CD8-positive, alpha-beta memory T cell (primary cell): ENCODE results near the gene CHST15. TPM values are rescaled to one million over a fixed set of nuclear protein-coding genes. Genes with fewer than 3 reads are reported as not detected.
A peak's percentile ranks its signal among the peaks of the same experiment; 100 is the strongest.
"Not testable (repeated sequence)": the region's sequence is repeated elsewhere in the genome, so short reads cannot be mapped to it uniquely, and the experiment has no call there.

Experiments
- CTCF ChIA-PET: fragments of 350-600 bp; sonication (Branson Sonifier 250); formaldehyde crosslinking; loops from one replicate; lab custom pipeline; 2021; ENCODE audit warnings: antibody characterized with exemption; lab: Charles Lee
- POLR2A ChIA-PET: fragments of 350-600 bp; sonication (Branson Sonifier 250); formaldehyde crosslinking; loops from one replicate; lab custom pipeline; 2021; ENCODE audit warnings: antibody characterized with exemption; lab: Charles Lee
- DNase-seq, 5 donors: peaks; one replicate each; pipeline versions ENCODE4 v3.0.0 to v3.0.0-alpha.2; 2020 to 2022; ENCODE audit warnings: mixed read lengths in 1 of 5
- H3K27ac ChIP-seq: one replicate; pipeline ENCODE4 v1.7.0; 2013; ENCODE audit warnings: low read depth, mild to moderate bottlenecking, low read length, moderate library complexity
- H3K27me3 ChIP-seq: 2 replicates; pipeline ENCODE4 v1.7.0; 2013; ENCODE audit warnings: low read length, mild to moderate bottlenecking; ENCODE audit not compliant: insufficient read depth, poor library complexity, severe bottlenecking
- H3K36me3 ChIP-seq: 2 replicates; pipeline ENCODE4 v1.7.0; 2013; ENCODE audit warnings: mild to moderate bottlenecking, low read length, moderate library complexity; ENCODE audit not compliant: insufficient read depth
- H3K4me1 ChIP-seq: 2 replicates; pipeline ENCODE4 v1.7.0; 2013; ENCODE audit warnings: mild to moderate bottlenecking, low read length, moderate library complexity; ENCODE audit not compliant: insufficient read depth
- H3K4me3 ChIP-seq: 2 replicates; pipeline ENCODE4 v1.7.0; 2013; ENCODE audit warnings: mild to moderate bottlenecking, low read length
- H3K9me3 ChIP-seq: 2 replicates; pipeline ENCODE4 v1.7.0; 2013; ENCODE audit warnings: mild to moderate bottlenecking, low read length
- H3K27ac Mint-ChIP-seq, 8 donors: one replicate each; pipeline ENCODE4 v1.8.0; 2020 to 2021; ENCODE audit warnings: mixed read lengths in 8 of 8, mild to moderate bottlenecking in 6 of 8, inconsistent platforms in 3 of 8, moderate library complexity in 3 of 8
- H3K27me3 Mint-ChIP-seq, 2 donors: one replicate each; pipeline ENCODE4 v1.8.0; 2020 to 2021; ENCODE audit warnings: mixed read lengths in 2 of 2, mild to moderate bottlenecking in 1 of 2, moderate library complexity in 1 of 2
- H3K36me3 Mint-ChIP-seq, 3 donors: one replicate each; pipeline ENCODE4 v1.8.0; 2020 to 2021; ENCODE audit warnings: mixed read lengths in 3 of 3, inconsistent platforms in 1 of 3, mild to moderate bottlenecking in 1 of 3
- H3K4me1 Mint-ChIP-seq, 3 donors: one replicate each; pipeline ENCODE4 v1.8.0; 2020 to 2021; ENCODE audit warnings: mixed read lengths in 3 of 3, inconsistent platforms in 1 of 3, mild to moderate bottlenecking in 1 of 3
- H3K4me3 Mint-ChIP-seq, 7 donors: one replicate each; pipeline ENCODE4 v1.8.0; 2020 to 2021; ENCODE audit warnings: mixed read lengths in 7 of 7, mild to moderate bottlenecking in 6 of 7, moderate library complexity in 4 of 7, inconsistent platforms in 2 of 7
- H3K9me3 Mint-ChIP-seq, 5 donors: one replicate each; pipeline ENCODE4 v1.8.0; 2020 to 2022; ENCODE audit warnings: mixed read lengths in 5 of 5, mild to moderate bottlenecking in 3 of 5, moderate library complexity in 2 of 5, inconsistent platforms in 1 of 5
- polyA plus RNA-seq: library from polyadenylated mRNA; unstranded; fragments of 300-500 nt; fragmentation: Illumina TruSeq; gene quantifications from one replicate; pipeline ENCODE4 v1.2.3, GENCODE V29; 2021
- total RNA-seq, 2 experiments: library from RNA; stranded (reverse); gene quantifications; one replicate each; pipeline ENCODE4 v1.2.3, GENCODE V29; 2021

The CHST15 gene
- total and polyA plus RNA-seq, 3 experiments from 2014 or later = 0.18 to 0.24 TPM; not detected in 1

GRCh38 chr10:124036746-124037145 lies 56.7 kb downstream of the CHST15 start:
- no peak overlapping the region for H3K27ac Mint-ChIP-seq

GRCh38 chr10:124035928-124036558 lies 57.4 kb downstream of the CHST15 start:
- POLR2A ChIA-PET = no interaction called here
- Histone ChIP-seq H3K27me3 (no peaks in the 10 kb centered on the region), H3K9me3 (no peaks in the 10 kb centered on the region), H3K4me1 (peaks cover 7% of the 10 kb centered on the region), H3K27ac (no peak overlapping the region), H3K36me3 (no peaks in the 10 kb centered on the region), H3K4me3 (no peak overlapping the region)
- peaks cover 0 to 16% of the 10 kb centered on the region in 2 donors for H3K27me3 Mint-ChIP-seq
- H3K4me3 Mint-ChIP-seq = no peak overlapping the region
- H3K4me1 Mint-ChIP-seq = peaks cover 0 to 7% (median 3%) of the 10 kb centered on the region in 3 donors
- CTCF ChIA-PET = no interaction called here
- H3K36me3 Mint-ChIP-seq = no peaks in the 10 kb centered on the region
- no peak overlapping the region for H3K27ac Mint-ChIP-seq
- H3K9me3 Mint-ChIP-seq = no peaks in the 10 kb centered on the region
- DNase-seq = peak in 1 of 5 donors; percentile 5

More at GRCh38 chr10:124036746-124037145, 56.7 kb downstream of the CHST15 start:
- Mint-ChIP-seq H3K4me3 (no peak overlapping the region), H3K36me3 (no peaks in the 10 kb centered on the region), H3K9me3 (no peaks in the 10 kb centered on the region), H3K27me3 (peaks cover 0 to 16% of the 10 kb centered on the region in 2 donors), H3K4me1 (peaks cover 0 to 7% (median 3%) of the 10 kb centered on the region in 3 donors)
- POLR2A ChIA-PET = no interaction called here
- Histone ChIP-seq H3K27me3 (no peaks in the 10 kb centered on the region), H3K4me1 (peaks cover 7% of the 10 kb centered on the region), H3K4me3 (no peak overlapping the region), H3K9me3 (no peaks in the 10 kb centered on the region), H3K36me3 (no peaks in the 10 kb centered on the region), H3K27ac (no peak overlapping the region)
- CTCF ChIA-PET = no interaction called here
- no peak for DNase-seq

GRCh38 chr10:124035306-124035927 lies 58.0 kb downstream of the CHST15 start:
- no peak overlapping the region for H3K4me3 ChIP-seq
- H3K4me3 Mint-ChIP-seq = no peak overlapping the region

GRCh38 chr10:124034576-124035305 lies 58.7 kb downstream of the CHST15 start:
- CTCF ChIA-PET, H3K4me1 Mint-ChIP-seq, POLR2A ChIA-PET, H3K4me3 ChIP-seq, H3K27ac ChIP-seq, H3K27me3 ChIP-seq, H3K9me3 Mint-ChIP-seq, H3K36me3 ChIP-seq, H3K9me3 ChIP-seq, H3K36me3 Mint-ChIP-seq, H3K4me1 ChIP-seq, H3K4me3 Mint-ChIP-seq, DNase-seq, H3K27ac Mint-ChIP-seq: not testable (repeated sequence)
- H3K27me3 Mint-ChIP-seq = peaks cover 2 to 20% of the 10 kb centered on the region in 2 donors

More at GRCh38 chr10:124035306-124035927, 58.0 kb downstream of the CHST15 start:
- H3K36me3 Mint-ChIP-seq = no peaks in the 10 kb centered on the region
- Histone ChIP-seq H3K36me3 (no peaks in the 10 kb centered on the region), H3K4me1 (peaks cover 7% of the 10 kb centered on the region), H3K27me3 (no peaks in the 10 kb centered on the region), H3K9me3 (no peaks in the 10 kb centered on the region), H3K27ac (no peak overlapping the region)
- H3K4me1 Mint-ChIP-seq = peaks cover 0 to 7% (median 3%) of the 10 kb centered on the region in 3 donors
- peaks cover 0 to 13% of the 10 kb centered on the region in 2 donors for H3K27me3 Mint-ChIP-seq
- CTCF ChIA-PET = no interaction called here
- POLR2A ChIA-PET = no interaction called here
- no peak for DNase-seq
- no peak overlapping the region for H3K27ac Mint-ChIP-seq
- H3K9me3 Mint-ChIP-seq = peaks cover 0 to 1% (median 0%) of the 10 kb centered on the region in 5 donors

GRCh38 chr10:124033887-124034218 lies 59.5 kb downstream of the CHST15 start:
- Mint-ChIP-seq H3K9me3 (peaks cover 0 to 2% (median 0%) of the 10 kb centered on the region in 5 donors), H3K27ac (no peak overlapping the region), H3K36me3 (no peaks in the 10 kb centered on the region), H3K4me1 (peaks cover 0 to 7% (median 3%) of the 10 kb centered on the region in 3 donors), H3K27me3 (peaks cover 2 to 20% of the 10 kb centered on the region in 2 donors), H3K4me3 (no peak overlapping the region)
- no peak overlapping the region for H3K27ac ChIP-seq
- peaks cover 7% of the 10 kb centered on the region for H3K4me1 ChIP-seq
- no peak overlapping the region for H3K4me3 ChIP-seq
- ChIA-PET CTCF (no interaction called here), POLR2A (no interaction called here)
- no peaks in the 10 kb centered on the region for H3K9me3 ChIP-seq
- H3K27me3 ChIP-seq = no peaks in the 10 kb centered on the region
- H3K36me3 ChIP-seq = no peaks in the 10 kb centered on the region
- no peak for DNase-seq

GRCh38 chr10:124032971-124033886 lies 60.2 kb downstream of the CHST15 start:
- peaks cover 0 to 2% (median 0%) of the 10 kb centered on the region in 5 donors for H3K9me3 Mint-ChIP-seq
- POLR2A ChIA-PET = no interaction called here
- peaks cover 0 to 7% (median 3%) of the 10 kb centered on the region in 3 donors for H3K4me1 Mint-ChIP-seq
- H3K36me3 Mint-ChIP-seq = no peaks in the 10 kb centered on the region
- Histone ChIP-seq H3K36me3 (no peaks in the 10 kb centered on the region), H3K27me3 (no peaks in the 10 kb centered on the region), H3K27ac (no peak overlapping the region), H3K4me3 (no peak overlapping the region), H3K9me3 (no peaks in the 10 kb centered on the region), H3K4me1 (peaks cover 7% of the 10 kb centered on the region)
- no peak for DNase-seq
- H3K27ac Mint-ChIP-seq = no peak overlapping the region
- CTCF ChIA-PET = no interaction called here
- H3K27me3 Mint-ChIP-seq = peaks cover 3 to 22% of the 10 kb centered on the region in 2 donors
- H3K4me3 Mint-ChIP-seq = no peak overlapping the region

GRCh38 chr10:124032087-124032935 lies 61.1 kb downstream of the CHST15 start:
- Histone ChIP-seq H3K36me3 (no peaks in the 10 kb centered on the region), H3K27me3 (no peaks in the 10 kb centered on the region), H3K4me3 (no peak overlapping the region), H3K9me3 (no peaks in the 10 kb centered on the region), H3K4me1 (peaks cover 7% of the 10 kb centered on the region), H3K27ac (no peak overlapping the region)
- peaks cover 0 to 2% (median 0%) of the 10 kb centered on the region in 5 donors for H3K9me3 Mint-ChIP-seq
- no peak for DNase-seq
- no peak overlapping the region for H3K4me3 Mint-ChIP-seq
- H3K36me3 Mint-ChIP-seq = no peaks in the 10 kb centered on the region
- ChIA-PET CTCF (no interaction called here), POLR2A (no interaction called here)
- peaks cover 4 to 23% of the 10 kb centered on the region in 2 donors for H3K27me3 Mint-ChIP-seq
- H3K27ac Mint-ChIP-seq = no peak overlapping the region
- peaks cover 0 to 7% (median 3%) of the 10 kb centered on the region in 3 donors for H3K4me1 Mint-ChIP-seq
